WERI-Rb-1 (cell line): ENCODE data around the gene MYO18B.

Experiments used
- DNase-seq: peaks from one replicate; pipeline ENCODE4 v3.0.0-alpha.2; 2020
- H3K27ac ChIP-seq: fragments of 250-450 bp; sonication (Bioruptor Pico); 2 replicates; pipeline ENCODE4 v1.5.1; 2020; ENCODE audit warnings: mild to moderate bottlenecking, moderate library complexity
- H3K27me3 ChIP-seq: fragments of 250-450 bp; sonication (Bioruptor Pico); 2 replicates; pipeline ENCODE4 v1.5.1; 2021; ENCODE audit warnings: mild to moderate bottlenecking, low read depth, moderate library complexity; ENCODE audit not compliant: insufficient read depth, severe bottlenecking
- H3K36me3 ChIP-seq: fragments of 250-450 bp; sonication (Bioruptor Pico); 2 replicates; pipeline ENCODE4 v1.5.1; 2020; ENCODE audit warnings: mild to moderate bottlenecking, moderate library complexity
- H3K4me3 ChIP-seq: 2 replicates; pipeline ENCODE4 v1.5.1; 2011; ENCODE audit warnings: low read depth, mild to moderate bottlenecking, control low read depth, low read length
- H3K9me3 ChIP-seq: fragments of 250-450 bp; sonication (Bioruptor Pico); 2 replicates; pipeline ENCODE4 v1.5.1; 2021; ENCODE audit warnings: mild to moderate bottlenecking, moderate library complexity; ENCODE audit not compliant: severe bottlenecking
- TF ChIP-seq, protein P1 (sequence below): IDR thresholded peaks from 2 replicates; pipeline ENCODE4 v1.5.1; 2011; ENCODE audit warnings: low read depth, mild to moderate bottlenecking, control low read depth, inconsistent platforms, low read length

MYO18B gene

DNA sequence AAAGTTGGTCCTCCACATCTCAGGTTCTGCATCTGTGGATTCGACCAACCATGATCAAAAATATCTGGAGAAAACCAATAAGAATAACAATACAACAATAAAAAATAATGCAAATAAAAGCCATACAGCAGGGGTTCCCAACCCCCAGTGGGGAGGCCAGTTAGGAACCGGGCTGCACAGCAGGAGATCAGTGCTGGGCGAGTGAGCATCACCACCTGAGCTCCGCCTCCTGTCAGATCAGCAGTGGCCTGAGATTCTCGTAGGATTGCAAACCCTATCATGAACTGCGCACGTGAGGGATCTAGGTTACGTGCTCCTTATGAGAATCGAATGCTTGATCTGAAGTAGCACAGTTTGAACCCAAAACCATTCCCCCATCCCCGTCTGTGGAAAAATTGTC is 25.4 kb upstream of the MYO18B start:
- H3K27me3 ChIP-seq = no peaks in the 10 kb centered on the region
- H3K9me3 ChIP-seq = no peaks in the 10 kb centered on the region
- H3K36me3 ChIP-seq = peaks cover 4% of the 10 kb centered on the region; the same call in 1 of the 2 replicates
- DNase-seq = peak; percentile 70
- H3K4me3 ChIP-seq = no peak overlapping the region
- TF ChIP-seq, protein P1, sequence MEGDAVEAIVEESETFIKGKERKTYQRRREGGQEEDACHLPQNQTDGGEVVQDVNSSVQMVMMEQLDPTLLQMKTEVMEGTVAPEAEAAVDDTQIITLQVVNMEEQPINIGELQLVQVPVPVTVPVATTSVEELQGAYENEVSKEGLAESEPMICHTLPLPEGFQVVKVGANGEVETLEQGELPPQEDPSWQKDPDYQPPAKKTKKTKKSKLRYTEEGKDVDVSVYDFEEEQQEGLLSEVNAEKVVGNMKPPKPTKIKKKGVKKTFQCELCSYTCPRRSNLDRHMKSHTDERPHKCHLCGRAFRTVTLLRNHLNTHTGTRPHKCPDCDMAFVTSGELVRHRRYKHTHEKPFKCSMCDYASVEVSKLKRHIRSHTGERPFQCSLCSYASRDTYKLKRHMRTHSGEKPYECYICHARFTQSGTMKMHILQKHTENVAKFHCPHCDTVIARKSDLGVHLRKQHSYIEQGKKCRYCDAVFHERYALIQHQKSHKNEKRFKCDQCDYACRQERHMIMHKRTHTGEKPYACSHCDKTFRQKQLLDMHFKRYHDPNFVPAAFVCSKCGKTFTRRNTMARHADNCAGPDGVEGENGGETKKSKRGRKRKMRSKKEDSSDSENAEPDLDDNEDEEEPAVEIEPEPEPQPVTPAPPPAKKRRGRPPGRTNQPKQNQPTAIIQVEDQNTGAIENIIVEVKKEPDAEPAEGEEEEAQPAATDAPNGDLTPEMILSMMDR = no peak
- peak overlapping the region; percentile 28; the same call in 1 of the 2 replicates for H3K27ac ChIP-seq

DNA sequence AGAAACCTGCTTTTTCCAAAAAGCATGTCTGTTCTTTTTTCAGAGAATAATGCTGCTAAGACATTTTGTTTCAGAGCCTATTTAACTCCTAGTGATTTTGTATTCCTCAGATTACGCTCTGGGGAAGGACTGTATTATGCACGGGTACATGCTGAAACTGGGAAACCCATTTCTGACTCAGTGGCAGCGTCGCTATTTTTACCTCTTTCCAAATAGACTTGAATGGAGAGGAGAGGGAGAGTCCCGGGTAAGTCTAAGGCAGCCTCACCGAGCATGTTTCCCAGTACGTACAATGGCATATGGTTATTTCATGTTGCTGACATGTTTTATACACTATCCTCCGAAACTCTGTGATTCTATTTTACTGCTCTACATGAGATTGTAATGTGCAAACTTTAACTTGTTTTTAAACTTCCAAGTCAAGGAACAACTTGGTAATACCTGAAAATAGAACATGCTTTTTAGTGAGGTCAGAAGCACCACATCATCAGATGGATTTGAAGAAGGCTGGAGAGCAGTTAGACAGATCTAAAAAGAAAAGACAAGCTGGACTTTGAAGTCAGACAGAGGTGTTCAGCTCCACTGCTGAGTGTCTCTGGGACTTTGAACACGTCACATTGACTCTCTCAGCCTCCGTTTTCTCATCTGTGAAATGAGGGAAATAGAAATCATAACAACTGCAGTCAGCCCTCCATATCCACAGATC is 23.7 kb upstream of the MYO18B start:
- DNase-seq = no peak
- TF ChIP-seq, protein P1 = no peak
- Histone ChIP-seq H3K27me3 (no peaks in the 10 kb centered on the region), H3K9me3 (no peaks in the 10 kb centered on the region), H3K36me3 (peaks cover 4% of the 10 kb centered on the region; the same call in 1 of the 2 replicates), H3K27ac (no peak overlapping the region), H3K4me3 (no peak overlapping the region)

DNA sequence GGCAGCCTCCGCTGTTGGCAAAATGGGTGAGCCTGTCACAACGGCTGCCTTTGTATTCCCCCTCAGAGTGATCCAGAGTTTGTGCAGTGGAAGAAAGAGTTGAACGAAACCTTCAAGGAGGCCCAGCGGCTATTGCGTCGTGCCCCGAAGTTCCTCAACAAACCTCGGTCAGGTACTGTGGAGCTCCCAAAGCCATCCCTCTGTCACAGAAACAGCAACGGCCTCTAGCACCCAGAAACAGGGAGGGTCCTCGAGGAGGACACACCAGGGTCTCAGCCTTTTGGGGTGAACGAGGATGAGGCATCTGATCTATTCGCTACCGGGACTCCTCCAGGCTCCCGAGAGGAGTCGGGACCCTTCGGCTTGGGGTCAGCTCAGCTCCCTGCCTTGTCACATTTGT is 19.8 kb upstream of the MYO18B start:
- no peak for DNase-seq
- Histone ChIP-seq H3K4me3 (no peak overlapping the region), H3K27ac (no peak overlapping the region), H3K36me3 (no peaks in the 10 kb centered on the region), H3K9me3 (no peaks in the 10 kb centered on the region), H3K27me3 (no peaks in the 10 kb centered on the region)
- TF ChIP-seq, protein P1 = no peak

DNA sequence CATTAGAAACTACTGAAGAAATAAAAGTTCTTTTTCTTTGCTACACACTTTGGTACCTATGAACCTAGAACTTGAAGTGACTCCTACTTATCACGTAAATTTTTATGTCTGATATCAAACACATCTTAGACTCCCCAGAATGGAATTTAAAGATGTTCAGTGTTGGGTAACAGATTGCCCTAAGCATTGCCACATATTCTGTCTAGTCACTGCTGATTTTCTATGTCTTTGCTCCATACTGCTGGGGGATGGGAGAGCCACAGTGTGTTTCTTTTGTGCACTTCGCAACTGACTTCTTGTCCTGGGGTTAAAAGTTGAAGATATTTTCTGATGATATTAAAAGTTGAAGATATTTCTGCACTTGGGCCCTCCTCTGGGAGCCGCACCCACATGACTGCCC is 19.4 kb upstream of the MYO18B start:
- Histone ChIP-seq H3K27ac (no peak overlapping the region), H3K4me3 (no peak overlapping the region), H3K9me3 (no peaks in the 10 kb centered on the region), H3K27me3 (no peaks in the 10 kb centered on the region), H3K36me3 (no peaks in the 10 kb centered on the region)
- DNase-seq = no peak
- TF ChIP-seq, protein P1 = no peak

DNA sequence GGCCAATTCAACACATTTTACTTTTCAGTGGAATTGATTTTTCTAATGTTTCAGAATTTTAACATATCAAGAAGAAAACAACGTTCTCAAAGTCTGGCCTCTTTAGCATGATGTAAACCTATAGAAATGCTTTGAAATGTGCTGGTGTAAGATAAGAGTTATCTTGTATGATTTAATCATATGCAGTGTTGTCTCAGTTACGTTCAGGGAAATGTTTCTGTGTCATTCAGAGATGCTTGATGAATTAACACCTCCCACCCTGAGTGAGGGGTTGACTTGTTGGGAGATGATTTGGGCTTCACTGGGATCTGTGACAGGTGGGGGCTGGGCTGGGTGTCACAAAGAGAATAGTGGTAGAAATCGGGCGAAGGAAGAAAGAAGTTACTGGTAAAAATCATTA is 15.7 kb upstream of the MYO18B start:
- no peaks in the 10 kb centered on the region for H3K9me3 ChIP-seq
- DNase-seq = no peak
- no peak overlapping the region for H3K27ac ChIP-seq
- no peaks in the 10 kb centered on the region for H3K27me3 ChIP-seq
- TF ChIP-seq, protein P1 = no peak
- H3K4me3 ChIP-seq = no peak overlapping the region
- no peaks in the 10 kb centered on the region for H3K36me3 ChIP-seq

DNA sequence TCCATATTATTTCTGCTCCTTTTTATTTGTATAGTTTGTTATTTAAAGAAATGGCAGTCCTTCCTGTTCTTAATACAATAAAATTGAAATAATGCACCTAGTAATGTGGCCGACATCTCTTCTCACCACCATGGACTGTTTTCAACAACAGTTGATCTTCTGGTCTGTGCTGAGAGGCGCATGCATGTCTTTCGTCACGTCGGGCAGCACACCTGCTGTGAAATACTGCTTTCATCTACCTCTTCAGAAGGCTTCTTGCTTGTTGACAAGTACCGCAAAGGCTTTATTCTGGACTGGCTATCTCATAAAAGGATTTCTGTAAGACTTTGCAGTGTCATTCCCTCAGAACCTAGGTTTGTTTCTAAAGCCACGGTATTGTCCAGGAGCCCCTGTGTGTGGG is 13.9 kb upstream of the MYO18B start:
- H3K4me3 ChIP-seq = no peak overlapping the region
- H3K9me3 ChIP-seq = no peaks in the 10 kb centered on the region
- TF ChIP-seq, protein P1 = no peak
- no peaks in the 10 kb centered on the region for H3K27me3 ChIP-seq
- no peak overlapping the region for H3K27ac ChIP-seq
- no peak for DNase-seq
- H3K36me3 ChIP-seq = no peaks in the 10 kb centered on the region
